ENCODE data around the gene HDAC2.
"Not testable (repeated sequence)": the region's sequence is repeated elsewhere in the genome, so short reads cannot be mapped to it uniquely, and the experiment has no call there.

DNA sequence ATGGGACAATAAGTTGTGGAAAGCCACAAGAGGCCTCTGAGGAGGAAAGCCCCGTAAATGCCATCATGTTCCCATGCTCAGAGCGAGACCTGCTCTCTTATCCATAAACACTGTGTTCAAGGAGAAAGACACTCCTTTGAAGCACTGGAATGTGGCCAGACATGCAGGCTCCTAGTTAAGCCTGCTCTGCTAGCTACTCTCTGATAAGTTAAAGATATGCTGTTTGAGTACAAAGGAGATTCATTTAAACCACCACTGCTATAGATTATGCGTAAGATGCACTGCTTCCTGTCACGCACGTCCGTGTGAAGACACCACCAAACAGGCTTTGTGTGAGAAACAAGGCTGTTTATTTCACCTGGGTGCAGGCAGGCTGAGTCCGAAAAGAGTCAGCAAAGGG is 40.5 kb upstream of the HDAC2 start:
- TF ChIP-seq, protein P1, sequence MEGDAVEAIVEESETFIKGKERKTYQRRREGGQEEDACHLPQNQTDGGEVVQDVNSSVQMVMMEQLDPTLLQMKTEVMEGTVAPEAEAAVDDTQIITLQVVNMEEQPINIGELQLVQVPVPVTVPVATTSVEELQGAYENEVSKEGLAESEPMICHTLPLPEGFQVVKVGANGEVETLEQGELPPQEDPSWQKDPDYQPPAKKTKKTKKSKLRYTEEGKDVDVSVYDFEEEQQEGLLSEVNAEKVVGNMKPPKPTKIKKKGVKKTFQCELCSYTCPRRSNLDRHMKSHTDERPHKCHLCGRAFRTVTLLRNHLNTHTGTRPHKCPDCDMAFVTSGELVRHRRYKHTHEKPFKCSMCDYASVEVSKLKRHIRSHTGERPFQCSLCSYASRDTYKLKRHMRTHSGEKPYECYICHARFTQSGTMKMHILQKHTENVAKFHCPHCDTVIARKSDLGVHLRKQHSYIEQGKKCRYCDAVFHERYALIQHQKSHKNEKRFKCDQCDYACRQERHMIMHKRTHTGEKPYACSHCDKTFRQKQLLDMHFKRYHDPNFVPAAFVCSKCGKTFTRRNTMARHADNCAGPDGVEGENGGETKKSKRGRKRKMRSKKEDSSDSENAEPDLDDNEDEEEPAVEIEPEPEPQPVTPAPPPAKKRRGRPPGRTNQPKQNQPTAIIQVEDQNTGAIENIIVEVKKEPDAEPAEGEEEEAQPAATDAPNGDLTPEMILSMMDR (IDR thresholded peaks at IDR 0.05): not testable (repeated sequence)
- TF ChIP-seq POLR2A (IDR thresholded peaks at IDR 0.05): not testable (repeated sequence)

Data from Peyer's patch (tissue), 4 donors.